Fibroblast of upper back skin (primary cell): Measurements from ENCODE around the gene LRP1B.

Experiments used
- DNase-seq: peaks from one replicate; pipeline ENCODE4 v3.0.0-alpha.2; 2013

LRP1B gene

DNA sequence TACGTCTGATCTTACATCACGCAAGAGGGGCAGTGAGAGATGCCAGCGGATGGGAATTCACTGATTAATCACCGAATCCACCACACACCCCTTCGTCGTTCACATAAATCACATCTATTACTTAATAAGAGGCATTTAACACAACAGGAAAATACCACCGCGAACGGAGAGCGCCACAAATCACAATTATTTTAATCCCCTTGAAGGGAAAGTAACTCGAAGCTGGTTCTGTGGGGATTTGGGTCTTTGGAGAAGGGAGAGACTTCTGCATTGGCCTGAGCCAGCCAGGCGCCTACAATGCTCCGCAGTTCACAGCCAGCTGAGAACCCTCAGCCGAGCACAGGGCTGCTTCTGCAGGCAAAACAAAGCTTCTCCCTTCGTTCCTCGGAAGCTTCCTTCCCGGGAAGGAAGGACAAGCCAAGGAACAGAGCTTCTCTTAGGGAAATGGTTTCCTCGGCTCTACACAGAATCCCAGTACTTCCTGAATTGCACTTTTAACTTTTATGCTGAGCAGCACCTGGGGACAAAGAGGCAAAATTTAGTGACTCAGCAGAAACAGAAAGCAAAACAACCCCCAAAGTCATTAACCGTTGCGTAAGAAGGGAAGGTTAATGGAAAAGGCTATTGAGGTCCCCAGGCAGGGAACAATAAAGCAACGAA, at the start of gene LRP1B:
LRP1B (minus strand) TSS at position 7 of the 660 bp plus-strand sequence. CDS start 287 bp downstream, outside the sequence.
- peak; percentile 31 for DNase-seq

DNA sequence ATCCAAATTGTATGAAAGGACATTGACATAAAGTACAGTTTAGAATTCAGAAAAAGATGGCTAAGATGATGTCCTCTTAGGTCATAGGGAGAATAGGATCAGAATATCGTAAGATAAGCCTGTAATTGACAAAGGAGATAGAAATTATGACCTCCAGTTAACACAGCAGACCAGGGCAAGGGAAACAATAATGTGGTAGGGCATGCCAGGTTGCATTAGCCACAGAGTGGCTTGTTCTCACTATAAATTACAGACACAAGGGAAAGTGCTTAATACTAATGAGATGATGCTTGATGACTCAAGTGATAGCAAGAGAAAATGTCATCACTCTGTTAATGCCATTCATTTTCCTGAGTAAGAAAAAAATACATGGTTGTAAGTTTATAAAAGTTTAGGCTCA, 48.9 kb upstream of the LRP1B start:
- no peak for DNase-seq

- no peak for DNase-seq
These were observed 47.8 kb upstream of the LRP1B start for GRCh38 chr2:142178604-142179003.

DNA sequence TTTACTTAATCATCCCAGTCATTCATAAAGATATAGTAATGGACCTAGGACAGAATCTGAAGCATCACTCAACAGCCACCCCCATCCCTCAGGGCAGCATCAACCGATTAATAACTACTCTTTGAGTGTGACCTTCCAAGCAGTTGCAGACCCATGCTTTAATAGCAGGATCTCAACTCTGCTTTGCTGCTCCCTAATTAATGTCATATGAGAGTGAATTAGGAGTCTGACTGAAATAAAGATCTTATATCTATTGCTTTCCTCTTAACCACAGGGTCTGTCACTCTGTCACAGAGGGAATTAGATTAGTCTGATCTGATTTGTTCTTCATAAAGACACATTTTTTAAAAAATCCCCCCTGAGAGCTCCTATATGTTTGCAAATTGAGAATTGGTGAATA, 46.1 kb upstream of the LRP1B start:
- no peak for DNase-seq

- DNase-seq, result no peak
These were observed 45.1 kb upstream of the LRP1B start for GRCh38 chr2:142175813-142176338.

- DNase-seq, result no peak
These were observed 43.4 kb upstream of the LRP1B start for GRCh38 chr2:142174176-142174575.

DNA sequence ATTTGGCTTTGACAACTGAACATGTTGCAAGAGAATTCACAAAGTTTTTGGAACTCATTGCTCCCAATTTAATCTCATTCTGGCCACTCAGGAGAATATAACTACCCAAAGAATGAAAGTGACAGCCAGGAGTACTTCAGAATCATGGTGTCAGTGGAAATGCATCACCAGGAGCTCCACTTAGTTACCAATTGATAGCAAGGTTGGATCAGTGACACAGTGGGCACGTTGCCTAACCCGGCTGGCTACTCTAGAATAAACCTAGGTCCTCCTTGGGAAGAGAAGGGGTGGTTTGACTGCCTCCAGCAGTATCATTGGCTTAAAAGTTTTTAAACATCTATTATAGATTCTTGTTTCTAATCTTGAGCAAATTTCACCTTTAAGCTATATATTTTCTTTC, 40.0 kb upstream of the LRP1B start:
- DNase-seq, result no peak

DNA sequence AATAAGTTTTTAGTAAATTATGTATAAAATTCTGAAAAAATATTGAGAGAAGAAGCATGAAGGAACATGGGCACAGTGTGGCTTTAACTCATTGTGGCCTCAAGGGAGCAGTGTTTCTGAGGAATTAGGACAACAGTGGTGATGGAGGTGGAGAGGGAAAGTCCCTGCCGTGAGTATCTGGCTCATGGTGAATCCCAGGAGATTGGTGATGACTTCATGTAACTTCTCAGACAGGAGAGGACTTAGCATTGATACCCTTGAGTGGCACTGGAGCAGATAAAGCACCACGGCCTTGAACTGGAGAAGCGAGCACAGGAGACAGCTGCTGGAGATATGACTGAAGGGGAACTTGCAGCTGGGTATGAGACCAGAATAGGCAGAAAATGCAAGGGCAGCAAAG, 35.0 kb upstream of the LRP1B start:
- DNase-seq, result peak; percentile 21

GRCh38 chr2:142153601-142154000, 22.8 kb upstream of the LRP1B start:
- peak; percentile 13 for DNase-seq

- no peak for DNase-seq
These were observed 19.6 kb upstream of the LRP1B start for GRCh38 chr2:142150453-142150852.

- no peak for DNase-seq
These were observed 13.7 kb upstream of the LRP1B start for GRCh38 chr2:142144547-142144946.

DNA sequence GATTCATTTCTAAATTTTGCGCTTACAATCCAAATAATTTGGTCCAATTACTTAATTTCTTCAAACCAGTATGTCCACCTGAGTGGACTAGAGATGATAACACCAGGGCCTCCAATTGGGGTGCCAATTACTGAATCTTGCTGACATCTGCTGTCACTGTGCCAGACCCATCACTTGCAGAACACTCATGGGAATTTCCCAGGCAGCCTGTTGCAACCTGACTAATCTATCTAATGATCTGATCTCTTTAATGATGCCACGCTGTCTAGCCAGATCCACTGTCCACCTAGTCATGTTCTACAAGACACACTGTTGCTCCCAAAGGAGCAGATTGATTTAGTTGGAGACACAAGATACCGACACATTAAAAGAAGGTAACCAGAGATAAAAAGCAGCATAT, 11.8 kb upstream of the LRP1B start:
- no peak for DNase-seq

GRCh38 chr2:142140434-142140845, 9.6 kb upstream of the LRP1B start:
- DNase-seq, result peak; percentile 25

- DNase-seq, result no peak
These were observed 8.6 kb upstream of the LRP1B start for GRCh38 chr2:142139384-142139783.

DNA sequence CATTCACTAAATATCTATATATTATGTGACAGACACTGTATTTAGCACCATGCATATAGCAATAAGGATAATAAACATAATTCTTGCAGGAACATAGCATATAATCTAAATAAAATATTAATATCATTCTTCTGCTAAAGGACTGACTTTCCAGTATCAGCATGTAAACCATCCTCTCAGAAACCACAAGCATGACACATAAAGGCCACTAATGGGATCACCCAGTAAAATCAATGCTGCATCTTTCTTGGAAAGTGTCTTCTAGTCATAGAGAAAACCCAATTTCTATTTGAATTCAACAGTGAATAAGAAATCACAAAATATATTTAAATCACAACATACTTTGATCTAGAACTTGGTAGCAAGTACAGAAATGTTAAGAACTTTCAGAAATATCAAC, 5.8 kb upstream of the LRP1B start:
- DNase-seq, result no peak

DNA sequence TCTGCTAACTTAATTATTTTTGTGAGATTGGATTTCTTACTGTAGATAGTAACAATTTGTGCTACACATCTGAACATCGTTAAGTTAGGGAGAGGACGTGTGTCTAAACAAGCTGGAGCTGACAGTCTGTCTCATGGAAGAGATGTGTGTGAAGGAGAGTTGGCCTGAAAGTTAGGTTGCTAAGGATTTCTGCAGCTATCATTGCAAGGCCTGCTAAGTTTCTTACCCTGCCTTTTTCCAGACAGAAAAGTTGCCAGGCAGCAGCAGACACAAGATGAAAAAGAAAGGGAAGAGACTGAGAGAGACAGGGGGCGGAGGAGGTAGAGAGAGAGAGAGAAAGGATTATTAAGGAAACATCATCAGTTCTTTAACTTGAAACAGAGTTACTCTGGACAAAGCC, 4.1 kb upstream of the LRP1B start:
- no peak for DNase-seq

DNA sequence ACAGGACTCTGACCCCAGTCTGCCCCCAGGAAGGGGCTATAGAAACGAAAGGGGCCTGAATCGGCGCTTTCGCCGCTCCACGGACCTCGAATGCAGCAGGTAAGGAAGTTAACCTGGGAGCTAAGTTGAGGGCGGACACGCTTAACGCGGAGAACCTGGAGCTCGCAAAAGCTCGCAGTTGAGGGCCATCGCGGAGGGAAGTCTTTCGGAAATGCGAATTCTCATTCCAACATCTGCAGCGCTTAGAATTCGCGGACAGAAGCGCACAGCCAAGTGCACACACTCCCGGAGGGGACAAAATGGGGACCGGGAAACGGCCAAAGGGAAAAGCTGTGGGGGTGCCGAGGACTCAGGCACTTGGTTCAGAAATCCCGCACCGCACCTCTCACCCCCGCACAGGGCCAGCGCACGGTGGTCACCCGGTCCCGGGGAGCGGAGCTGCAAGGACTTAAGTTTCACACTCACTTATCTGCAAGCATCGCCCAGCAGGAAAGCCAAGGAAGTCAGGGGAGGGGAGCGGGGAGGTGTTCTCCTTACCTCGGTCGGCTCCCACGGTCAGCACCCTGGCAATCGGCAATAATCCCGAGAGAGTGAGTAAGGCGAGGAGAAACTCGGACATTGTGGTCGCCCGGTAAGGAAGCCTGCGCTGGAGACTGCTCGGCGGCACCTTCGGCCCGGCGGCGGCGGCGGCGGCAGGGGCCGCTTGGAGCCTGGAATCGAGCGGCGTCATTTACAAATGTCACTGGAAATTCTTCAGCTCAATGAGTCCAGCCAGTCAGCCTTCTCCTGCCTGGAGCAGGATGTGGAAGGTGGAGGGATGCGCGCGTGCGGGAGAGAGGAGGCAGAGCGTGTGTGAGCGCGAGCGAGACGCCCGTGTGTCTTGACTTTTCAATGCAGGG, 456 bp downstream of the LRP1B start:
- DNase-seq, result peak; percentile 57

- no peak for DNase-seq
These were observed 2.7 kb downstream of the LRP1B start for GRCh38 chr2:142128105-142128504.

DNA sequence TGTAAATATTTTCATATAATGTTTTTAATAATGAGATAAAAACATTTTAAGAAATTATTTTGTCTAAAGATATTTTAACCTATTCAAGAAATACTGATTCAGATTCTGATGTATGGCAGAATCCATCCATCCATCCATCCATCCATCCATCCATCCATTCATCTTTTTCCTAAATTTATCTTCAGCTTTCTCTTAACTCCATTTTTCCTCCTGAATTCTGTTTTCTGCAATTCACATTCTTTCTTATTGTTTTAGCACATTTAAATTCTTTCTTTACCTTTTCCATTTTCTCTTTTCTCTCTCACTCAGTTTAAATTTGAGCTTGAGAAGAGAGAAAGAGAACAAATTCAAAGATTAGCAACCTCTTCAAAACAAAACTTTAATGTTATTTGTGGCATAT, 3.6 kb downstream of the LRP1B start:
- no peak for DNase-seq

DNA sequence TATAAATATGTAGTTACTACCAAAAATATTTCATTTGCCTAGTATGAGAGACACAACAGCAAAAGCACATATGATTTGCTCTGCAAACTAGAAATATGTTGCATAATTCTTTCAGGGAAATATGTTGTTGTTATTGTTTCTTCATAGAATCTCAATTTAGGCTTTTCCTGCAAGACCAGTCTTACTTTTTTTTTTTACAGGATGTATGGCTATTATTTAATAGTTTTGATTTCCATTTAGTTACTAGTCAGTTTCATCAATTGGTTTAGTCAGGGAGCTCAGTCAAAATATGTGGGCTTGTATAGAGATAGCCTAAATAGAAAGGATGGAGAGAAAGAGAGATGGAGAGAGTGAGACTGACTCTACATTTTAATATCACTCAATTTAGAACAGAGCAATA, 6.1 kb downstream of the LRP1B start:
- no peak for DNase-seq

- no peak for DNase-seq
These were observed 11.5 kb downstream of the LRP1B start for GRCh38 chr2:142119347-142119746.

DNA sequence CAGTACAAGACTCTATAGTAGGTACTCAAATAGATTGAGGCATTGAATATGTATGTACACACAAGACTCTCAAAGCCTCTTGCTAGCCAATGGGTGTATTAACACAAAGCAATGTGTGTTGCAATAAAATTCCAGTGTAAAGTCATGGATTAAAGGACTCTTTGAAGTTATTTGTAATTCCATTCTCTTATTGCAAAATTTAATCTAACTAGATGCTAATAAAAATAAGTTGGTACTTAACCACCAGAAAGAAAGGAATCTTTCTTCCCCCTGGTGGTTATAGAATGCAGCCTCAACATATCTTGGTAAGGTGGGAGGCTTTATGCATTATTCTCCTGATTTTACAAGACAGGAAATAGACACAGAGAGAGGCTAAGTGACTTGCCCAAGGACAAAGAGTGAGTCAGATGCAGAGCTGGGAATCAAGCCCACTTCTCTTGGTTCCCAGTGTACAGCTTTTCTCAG, 18.0 kb downstream of the LRP1B start:
- peak; percentile 87 for DNase-seq

DNA sequence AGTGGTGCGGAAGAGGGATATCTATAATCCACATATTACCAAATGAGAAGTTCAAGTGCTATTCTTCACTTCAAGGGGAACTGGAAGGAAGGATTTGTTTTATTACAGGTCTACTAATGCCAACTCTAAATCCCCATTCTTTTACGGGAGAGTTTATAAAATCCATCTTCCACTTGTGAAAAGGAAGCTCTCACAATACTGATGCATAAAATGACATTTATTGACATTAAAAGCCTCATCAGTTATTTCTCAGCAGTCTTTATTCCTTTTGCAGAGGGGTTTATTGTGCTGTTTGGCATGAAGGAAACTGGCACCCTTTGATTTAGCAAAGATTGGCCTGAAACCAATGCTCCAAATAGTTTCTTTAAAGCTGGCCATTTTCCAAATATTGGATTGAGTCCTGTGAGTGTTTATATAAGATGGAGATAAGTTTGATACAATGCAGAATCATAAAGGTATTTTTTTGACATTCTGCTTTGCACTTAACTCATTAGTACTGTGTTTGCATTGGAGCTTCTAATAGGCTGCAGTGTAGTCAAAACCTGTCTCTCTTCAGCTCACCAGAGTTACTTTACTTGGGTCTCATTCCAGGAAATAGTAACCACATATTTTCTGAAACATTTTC, 26.6 kb downstream of the LRP1B start:
- no peak for DNase-seq

GRCh38 chr2:142100970-142101369, 29.8 kb downstream of the LRP1B start:
- DNase-seq, result no peak
